Measurements from ENCODE around the gene LSM4. TPM values are rescaled to one million over a fixed set of nuclear protein-coding genes. Genes with fewer than 3 reads are reported as not detected.

The LSM4 gene
- total and polyA plus RNA-seq, 2 experiments from 2014 or later, result 591 to 637 TPM

- Histone ChIP-seq H3K9me2 (ENCODE audit: insufficient read depth) (no peaks in the 10 kb centered on the region), H4K20me1 (replicated peaks; ENCODE audit: insufficient read depth) (no peaks in the 10 kb centered on the region), H3K36me3 (ENCODE audit: insufficient read depth) (no peaks in the 10 kb centered on the region), H3K79me2 (replicated peaks; ENCODE audit: insufficient read depth) (no peaks in the 10 kb centered on the region), H3F3A (replicated peaks; ENCODE audit: low read depth) (peaks cover 18% of the 10 kb centered on the region), H3K4me1 (ENCODE audit: insufficient read depth) (peaks cover 22% of the 10 kb centered on the region), H3K27me3 (ENCODE audit: insufficient read depth) (no peaks in the 10 kb centered on the region), H2AFZ (no peak overlapping the region), H3K27ac (ENCODE audit: low read depth) (no peak overlapping the region), H3K4me2 (no peak overlapping the region), H3K4me3 (no peak overlapping the region)
- Mint-ChIP-seq H3K9me3 (no peaks in the 10 kb centered on the region), H3K27me3 (ENCODE audit: insufficient read depth, low read depth, poor library complexity) (peaks cover 16% of the 10 kb centered on the region), H3K4me3 (no peak overlapping the region), H3K36me3 (ENCODE audit: low read depth) (no peaks in the 10 kb centered on the region), H3K27ac (no peak overlapping the region), H3K4me1 (peaks cover 15% of the 10 kb centered on the region)
- TF ChIP-seq ZNF331 (CRISPR knock-in tag; IDR thresholded peaks at IDR 0.05; ENCODE audit: low read depth), result no peak
- TF ChIP-seq REST (IDR thresholded peaks at IDR 0.05; ENCODE audit: unreplicated experiment), result no peak
- TF ChIP-seq ETS1 (IDR thresholded peaks at IDR 0.05), result no peak
- TF ChIP-seq POLR2AphosphoS5 (IDR thresholded peaks at IDR 0.05; ENCODE audit: low read depth), result no peak
- no peak for TF ChIP-seq CREB1 (CRISPR knock-in tag; IDR thresholded peaks at IDR 0.05; ENCODE audit: low read depth)
- no peak for TF ChIP-seq STAT1 (IDR thresholded peaks at IDR 0.05; ENCODE audit: unreplicated experiment)
- no peak for TF ChIP-seq ZNF462 (CRISPR knock-in tag; IDR thresholded peaks at IDR 0.05)
- no peak for TF ChIP-seq CTCF (conservative IDR thresholded peaks at IDR 0.05; ENCODE audit: low read depth in 2 of 2)
- no peak for TF ChIP-seq EZH2 (IDR thresholded peaks at IDR 0.05; ENCODE audit: low read depth, unreplicated experiment)
- TF ChIP-seq JUNB (IDR thresholded peaks at IDR 0.05; ENCODE audit: unreplicated experiment), result no peak
- TF ChIP-seq ZNF114 (CRISPR knock-in tag; IDR thresholded peaks at IDR 0.05), result no peak
- TF ChIP-seq NANOG (IDR thresholded peaks at IDR 0.05; ENCODE audit: borderline replicate concordance), result no peak
- TF ChIP-seq EZH2phosphoT487 (IDR thresholded peaks at IDR 0.05; ENCODE audit: unreplicated experiment), result no peak
- DNase-seq (ENCODE audit: low spot score) (no peak), ATAC-seq (no peak)
Measured at GRCh38 chr19:18299654-18300053, 23.2 kb downstream of the LSM4 start.

Measured in GM23338 (cell line).